K562 (cell line): ENCODE data around the gene NISCH. TPM values are rescaled to one million over a fixed set of nuclear protein-coding genes. Genes with fewer than 3 reads are reported as not detected.

ENCODE experiments used
- ADNP ChIP-seq: fragments of 200-800 bp; sonication (Bioruptor generic); IDR thresholded peaks from 2 replicates; pipeline ENCODE4 v1.6.1; 2016; ENCODE audit warnings: missing genetic modification characterization, missing compliant biosample characterization
- ATF1 ChIP-seq, 2 experiments: fragments of 450-650 bp in 1 of 2; IDR thresholded peaks; 2 replicates each; pipeline ENCODE4 v1.6.1; 2016; ENCODE audit warnings: missing compliant biosample characterization in 1 of 2, missing genetic modification characterization in 1 of 2
- BRF1 ChIP-seq: IDR thresholded peaks from 3 replicates; pipeline ENCODE4 v1.6.1; 2011; ENCODE audit warnings: borderline replicate concordance, mild to moderate bottlenecking; ENCODE audit not compliant: insufficient read length; ENCODE audit errors: extremely low read depth
- CBFB ChIP-seq: sonication (generic); formaldehyde crosslinking; IDR thresholded peaks from 2 replicates; pipeline ENCODE4 v1.4.0; 2020; ENCODE audit warnings: mild to moderate bottlenecking, missing genetic modification reagents
- CBX3 ChIP-seq, 2 experiments: IDR thresholded peaks; 1 replicate in 1 of 2; 2 replicates in 1 of 2; pipeline ENCODE4 v1.6.1; 2012; ENCODE audit warnings: inconsistent platforms in 2 of 2, low read length in 2 of 2, borderline replicate concordance in 1 of 2, control low read depth in 1 of 2
- CHCHD3 ChIP-seq: fragments of 250-450 bp; sonication (Bioruptor Pico); IDR thresholded peaks from 2 replicates; pipeline ENCODE4 v2.1.2; 2022; ENCODE audit warnings: mild to moderate bottlenecking
- CHD1 ChIP-seq: fragments of 200-600 bp; sonication (generic); IDR thresholded peaks from one replicate; pipeline ENCODE4 v1.6.1; 2012; ENCODE audit warnings: mild to moderate bottlenecking, moderate library complexity, low read length, inconsistent platforms
- CREB1 ChIP-seq, 2 experiments: sonication (generic) in 1 of 2; formaldehyde crosslinking in 1 of 2; IDR thresholded peaks; 2 replicates each; pipeline versions ENCODE4 v1.6.1 to v1.8.0; 2012 to 2022; ENCODE audit warnings: inconsistent platforms in 1 of 2, mild to moderate bottlenecking in 1 of 2, missing genetic modification reagents in 1 of 2, moderate library complexity in 1 of 2
- FIP1L1 ChIP-seq: fragments of 200-400 bp; formaldehyde crosslinking; IDR thresholded peaks from 2 replicates; pipeline ENCODE4 v1.6.1; 2018; ENCODE audit warnings: mild to moderate bottlenecking, low read depth, low read length; ENCODE audit not compliant: poor library complexity, severe bottlenecking
- GTF2B ChIP-seq: IDR thresholded peaks from 2 replicates; pipeline ENCODE4 v1.6.1; 2011; ENCODE audit not compliant: insufficient read length; ENCODE audit errors: extremely low read depth
- HDGF ChIP-seq: fragments of 450-650 bp; IDR thresholded peaks from 2 replicates; pipeline ENCODE4 v1.6.1; 2016
- HIVEP1 ChIP-seq: fragments of 250-450 bp; sonication (Bioruptor Pico); IDR thresholded peaks from 2 replicates; pipeline ENCODE4 v1.4.0; 2020; ENCODE audit warnings: mild to moderate bottlenecking
- HOMEZ ChIP-seq: fragments of 250-450 bp; sonication (Bioruptor Pico); IDR thresholded peaks from 2 replicates; pipeline ENCODE4 v1.4.0; 2020; ENCODE audit warnings: mild to moderate bottlenecking, moderate library complexity
- MCM2 ChIP-seq: fragments of 450-650 bp; IDR thresholded peaks from 2 replicates; pipeline ENCODE4 v1.6.1; 2017; ENCODE audit warnings: low read depth, mild to moderate bottlenecking
- MECOM ChIP-seq: fragments of 250-450 bp; sonication (Bioruptor Pico); IDR thresholded peaks from 2 replicates; pipeline ENCODE4 v1.8.0; 2022; ENCODE audit warnings: inconsistent platforms
- MNT ChIP-seq, 2 experiments: fragments of 450-650 bp; conservative IDR thresholded peaks; 2 replicates each; pipeline ENCODE4 v1.6.1; 2017; ENCODE audit warnings: mild to moderate bottlenecking in 2 of 2, moderate library complexity in 2 of 2
- NCOR1 ChIP-seq: fragments of 450-650 bp; IDR thresholded peaks from 2 replicates; pipeline ENCODE4 v1.6.1; 2016; ENCODE audit warnings: mild to moderate bottlenecking, moderate library complexity
- NONO ChIP-seq, 2 experiments: fragments of 200-400 bp in 1 of 2; fragments of 450-650 bp in 1 of 2; formaldehyde crosslinking in 1 of 2; IDR thresholded peaks; 2 replicates each; pipeline ENCODE4 v1.6.1; 2017; ENCODE audit warnings: low read depth in 2 of 2, mild to moderate bottlenecking in 2 of 2, moderate library complexity in 2 of 2, low read length in 1 of 2
- PHB2 ChIP-seq: fragments of 450-650 bp; IDR thresholded peaks from 2 replicates; pipeline ENCODE4 v1.6.1; 2017; ENCODE audit warnings: low read depth
- POLR2AphosphoS2 ChIP-seq: IDR thresholded peaks from 2 replicates; pipeline ENCODE4 v1.6.1; 2012; ENCODE audit warnings: low read length, improper control_type of control experiment
- SMAD4 ChIP-seq: fragments of 250-450 bp; sonication (Bioruptor Pico); conservative IDR thresholded peaks from 2 replicates; pipeline ENCODE4 v1.8.0; 2021; ENCODE audit warnings: inconsistent platforms, mild to moderate bottlenecking, moderate library complexity
- SRSF9 ChIP-seq: fragments of 200-400 bp; formaldehyde crosslinking; IDR thresholded peaks from 2 replicates; pipeline ENCODE4 v1.6.1; 2017; ENCODE audit warnings: low read depth, low read length, borderline replicate concordance
- TFAM ChIP-seq: fragments of 250-450 bp; sonication (Bioruptor Pico); conservative IDR thresholded peaks from 2 replicates; pipeline ENCODE4 v1.5.0; 2021; ENCODE audit warnings: mild to moderate bottlenecking, moderate library complexity
- XRCC5 ChIP-seq: fragments of 200-400 bp; formaldehyde crosslinking; IDR thresholded peaks from 2 replicates; pipeline ENCODE4 v1.6.1; 2017; ENCODE audit warnings: low read depth, mild to moderate bottlenecking, low read length
- ZNF224 ChIP-seq: sonication (generic); formaldehyde crosslinking; IDR thresholded peaks from 2 replicates; pipeline ENCODE4 v1.8.0; 2022; ENCODE audit warnings: mild to moderate bottlenecking, missing genetic modification reagents
- ZNF444 ChIP-seq: fragments of 250-450 bp; sonication (Bioruptor Pico); IDR thresholded peaks from 2 replicates; pipeline ENCODE4 v1.4.0; 2020; ENCODE audit warnings: mild to moderate bottlenecking, moderate library complexity
- ZNF668 ChIP-seq: fragments of 250-450 bp; sonication (Bioruptor Pico); IDR thresholded peaks from 2 replicates; pipeline ENCODE4 v1.8.0; 2022; ENCODE audit warnings: mild to moderate bottlenecking, inconsistent platforms
- ZNF717 ChIP-seq: fragments of 250-450 bp; sonication (Bioruptor Pico); IDR thresholded peaks from 2 replicates; pipeline ENCODE4 v1.5.0; 2021
- polyA plus RNA-seq, 8 experiments: library from polyadenylated mRNA; depleted of rRNA in 4 of 8; stranded (reverse) in 5 of 8; unstranded in 3 of 8; fragments of >200 nt; fragmentation: Nextera tagmentation in 2 of 8; fragmentation: Illumina TruSeq in 1 of 8; extraction: Ambion mirVana in 2 of 8; extraction: Trizol in 1 of 8; gene quantifications; 2 replicates each; pipeline versions ENCODE4 v1.2.1 to v1.2.3, GENCODE V29; 2011 to 2014; ENCODE audit warnings: inconsistent platforms in 1 of 8, missing spikeins in 1 of 8
- total RNA-seq, 7 experiments: library from RNA; depleted of rRNA in 6 of 7; stranded (reverse); fragments of >200 nt in 6 of 7; fragmentation: Illumina TruSeq in 2 of 7; extraction: Trizol in 2 of 7; gene quantifications; 2 replicates each; pipeline versions ENCODE4 v1.2.1 to v1.2.3, GENCODE V29; 2011 to 2021; ENCODE audit warnings: low replicate concordance in 1 of 7

Gene NISCH
- total and polyA plus RNA-seq, 9 of the 15 experiments (the other 6 are each of a cell fraction or from before 2014, with no cell fraction given) = 0.44 to 43.5 (median 23.4) TPM

GRCh38 chr3:52481819-52482521, 26.6 kb downstream of the NISCH start (continued):
- TF ChIP-seq HOMEZ = no peak
- no peak for TF ChIP-seq CHD1
- TF ChIP-seq HIVEP1 (CRISPR knock-in tag) = no peak
- no peak for TF ChIP-seq MNT (conservative IDR thresholded peaks at IDR 0.05)
- no peak for TF ChIP-seq ZNF224 (CRISPR knock-in tag)
- TF ChIP-seq PHB2 = no peak
- TF ChIP-seq FIP1L1 = no peak
- no peak for TF ChIP-seq SMAD4 (CRISPR knock-in tag)
- TF ChIP-seq BRF1 = no peak
- 0 out of 3 replicates have a peak, but pooled peaks of 1 of the 2 experiments have one; percentile 19 for TF ChIP-seq CBX3 (IDR thresholded peaks at IDR 0.05; ENCODE audit: borderline replicate concordance in 1 of 2, low read length in 2 of 2)
- no peak for TF ChIP-seq NCOR1
- TF ChIP-seq HDGF = no peak
- TF ChIP-seq MECOM (CRISPR knock-in tag) = no peak
- TF ChIP-seq ZNF444 (CRISPR knock-in tag) = no peak
- TF ChIP-seq TFAM (CRISPR knock-in tag) = no peak
- TF ChIP-seq NONO (IDR thresholded peaks at IDR 0.05; ENCODE audit: low read depth in 2 of 2, low read length in 1 of 2) = no peak
- TF ChIP-seq ATF1 (CRISPR knock-in tag; IDR thresholded peaks at IDR 0.05) = no peak
- no peak for TF ChIP-seq ATF1 (tag; IDR thresholded peaks at IDR 0.05)
- no peak for TF ChIP-seq POLR2AphosphoS2
- TF ChIP-seq GTF2B = no peak
- no peak for TF ChIP-seq SRSF9
- no peak for TF ChIP-seq ZNF668 (CRISPR knock-in tag)
- no peak for TF ChIP-seq CREB1 (IDR thresholded peaks at IDR 0.05)
- no peak for TF ChIP-seq CREB1 (CRISPR knock-in tag; IDR thresholded peaks at IDR 0.05)
- no peak for TF ChIP-seq ZNF717 (CRISPR knock-in tag)
- no peak for TF ChIP-seq CHCHD3 (CRISPR knock-in tag)
- TF ChIP-seq CBFB (CRISPR knock-in tag) = no peak
- no peak for TF ChIP-seq MCM2
- TF ChIP-seq XRCC5 = no peak
- TF ChIP-seq ADNP (tag) = no peak
